ENCODE results near the gene DEFB114. TPM values are rescaled to one million over a fixed set of nuclear protein-coding genes. Genes with fewer than 3 reads are reported as not detected.

DEFB114 gene
- total RNA-seq, 2 donors from 2014 or later = not detected

- Histone ChIP-seq H3K4me3 (ENCODE audit: low read length) (no peak overlapping the region), H3K36me3 (ENCODE audit: control insufficient read depth, insufficient read depth, low read length) (no peaks in the 10 kb centered on the region), H3K4me1 (ENCODE audit: control insufficient read depth, insufficient read depth, low read length) (no peaks in the 10 kb centered on the region), H3K9ac (ENCODE audit: extremely low read depth, low read length, poor library complexity, severe bottlenecking) (no peak overlapping the region), H3K9me3 (ENCODE audit: control insufficient read depth, low read length) (no peaks in the 10 kb centered on the region), H3K27me3 (ENCODE audit: control insufficient read depth, insufficient read depth, low read length, poor library complexity, severe bottlenecking) (no peaks in the 10 kb centered on the region), H3K27ac (ENCODE audit: low read depth, low read length) (no peak overlapping the region)
- Mint-ChIP-seq H3K4me3 (no peak overlapping the region), H3K27ac (no peak overlapping the region), H3K9me3 (no peaks in the 10 kb centered on the region), H3K27me3 (ENCODE audit: insufficient read depth) (no peaks in the 10 kb centered on the region), H3K36me3 (ENCODE audit: low read depth) (no peaks in the 10 kb centered on the region), H3K4me1 (peaks cover 60% of the 10 kb centered on the region)
- WGBS, 2 experiments (ENCODE audit: insufficient coverage in 1 of 2, insufficient read length in 1 of 2) = 100% methylated on average over 1 of the region's 1 CpG; no CpG with 5 or more reads in 1 of the 2 experiments
- no peak for DNase-seq
- TF ChIP-seq CTCF (conservative IDR thresholded peaks at IDR 0.05) = no peak
Measured at GRCh38 chr6:49912196-49912595, 51.8 kb downstream of the DEFB114 start.

GRCh38 chr6:49911252-49911651 lies 52.7 kb downstream of the DEFB114 start:
- TF ChIP-seq CTCF (conservative IDR thresholded peaks at IDR 0.05) = no peak
- Histone ChIP-seq H3K36me3 (ENCODE audit: control insufficient read depth, insufficient read depth, low read length) (no peaks in the 10 kb centered on the region), H3K27ac (ENCODE audit: low read depth, low read length) (no peak overlapping the region), H3K9ac (ENCODE audit: extremely low read depth, low read length, poor library complexity, severe bottlenecking) (no peak overlapping the region), H3K4me3 (ENCODE audit: low read length) (no peak overlapping the region), H3K27me3 (ENCODE audit: control insufficient read depth, insufficient read depth, low read length, poor library complexity, severe bottlenecking) (no peaks in the 10 kb centered on the region), H3K9me3 (ENCODE audit: control insufficient read depth, low read length) (no peaks in the 10 kb centered on the region), H3K4me1 (ENCODE audit: control insufficient read depth, insufficient read depth, low read length) (no peaks in the 10 kb centered on the region)
- H3K9me3 Mint-ChIP-seq = no peaks in the 10 kb centered on the region
- H3K27me3 Mint-ChIP-seq (ENCODE audit: insufficient read depth) = no peaks in the 10 kb centered on the region
- peaks cover 56% of the 10 kb centered on the region for H3K4me1 Mint-ChIP-seq
- H3K36me3 Mint-ChIP-seq (ENCODE audit: low read depth) = no peaks in the 10 kb centered on the region
- 92% methylated on average over 2 of the region's 2 CpGs; no CpG with 5 or more reads in 1 of the 2 experiments for WGBS, 2 experiments (ENCODE audit: insufficient coverage in 1 of 2, insufficient read length in 1 of 2)
- H3K4me3 Mint-ChIP-seq = no peak overlapping the region
- DNase-seq = no peak
- no peak overlapping the region for H3K27ac Mint-ChIP-seq

Other genes with a start within 250 kb of the DEFB114 start
- gene CRISP3, start 219.8 kb downstream of the DEFB114 start, total RNA-seq = not detected
- not detected for gene PGK2, start 176.9 kb downstream of the DEFB114 start, total RNA-seq
- not detected for gene CRISP1, start 97.6 kb downstream of the DEFB114 start, total RNA-seq
- gene DEFB113, start 5.5 kb upstream of the DEFB114 start, total RNA-seq = not detected
- gene DEFB110, start 57.8 kb upstream of the DEFB114 start, total RNA-seq = not detected
- not detected for gene DEFB112, start 85.8 kb upstream of the DEFB114 start, total RNA-seq